Liver (tissue), 9 donors: Measurements from ENCODE around the gene FBXO10. TPM values are rescaled to one million over a fixed set of nuclear protein-coding genes. Genes with fewer than 3 reads are reported as not detected.
A peak's percentile ranks its signal among the peaks of the same experiment; 100 is the strongest.

Experiments used
- DNase-seq: peaks from one replicate; pipeline ENCODE4 v3.0.0-alpha.2; 2017; ENCODE audit warnings: low spot score
- H3K27ac ChIP-seq, 2 donors: one replicate each; pipeline ENCODE4 v1.7.0; 2013; ENCODE audit warnings: inconsistent platforms in 2 of 2, low read length in 2 of 2, control low read depth in 1 of 2, low read depth in 1 of 2, mild to moderate bottlenecking in 1 of 2
- H3K27me3 ChIP-seq, 4 donors: one replicate each; pipeline versions ENCODE4 v1.6.1 to v1.7.0; 2013; ENCODE audit warnings: low read length in 3 of 4, inconsistent platforms in 1 of 4, mild to moderate bottlenecking in 1 of 4, moderate library complexity in 1 of 4; ENCODE audit not compliant: control insufficient read depth in 4 of 4, insufficient read depth in 4 of 4
- H3K36me3 ChIP-seq, 4 donors: one replicate each; pipeline versions ENCODE4 v1.6.1 to v1.7.0; 2013; ENCODE audit warnings: low read length in 3 of 4, mild to moderate bottlenecking in 3 of 4, low read depth in 1 of 4, moderate library complexity in 1 of 4; ENCODE audit not compliant: control insufficient read depth in 4 of 4, insufficient read depth in 3 of 4
- H3K4me1 ChIP-seq, 4 donors: one replicate each; pipeline versions ENCODE4 v1.6.1 to v1.7.0; 2013; ENCODE audit warnings: low read length in 3 of 4, mild to moderate bottlenecking in 3 of 4, moderate library complexity in 1 of 4; ENCODE audit not compliant: control insufficient read depth in 4 of 4, insufficient read depth in 4 of 4
- H3K4me3 ChIP-seq, 3 donors: one replicate each; pipeline versions ENCODE4 v1.6.1 to v1.7.0; 2013; ENCODE audit warnings: low read length in 3 of 3, control low read depth in 1 of 3, low read depth in 1 of 3, mild to moderate bottlenecking in 1 of 3
- H3K9ac ChIP-seq, 2 donors: one replicate each; pipeline ENCODE4 v1.7.0; 2013; ENCODE audit warnings: low read length in 2 of 2, mild to moderate bottlenecking in 2 of 2, moderate library complexity in 2 of 2, control low read depth in 1 of 2, low read depth in 1 of 2
- H3K9me3 ChIP-seq, 4 donors: one replicate each; pipeline versions ENCODE4 v1.6.1 to v1.7.0; 2013; ENCODE audit warnings: low read length in 3 of 4; ENCODE audit not compliant: control insufficient read depth in 4 of 4
- EGR1 ChIP-seq, 2 donors: IDR thresholded peaks; 2 replicates each; pipeline ENCODE4 v1.6.1; 2016 to 2018; ENCODE audit warnings: antibody characterized with exemption in 2 of 2, low read depth in 2 of 2
- FOXA1 ChIP-seq: IDR thresholded peaks from 2 replicates; pipeline ENCODE4 v1.6.1; 2016; ENCODE audit warnings: antibody characterized with exemption
- FOXA2 ChIP-seq: IDR thresholded peaks from 2 replicates; pipeline ENCODE4 v1.6.1; 2016; ENCODE audit warnings: antibody characterized with exemption
- GABPA ChIP-seq, 2 donors: IDR thresholded peaks in 1 of 2; conservative IDR thresholded peaks in 1 of 2; 2 replicates each; pipeline ENCODE4 v1.6.1; 2016; ENCODE audit warnings: antibody characterized with exemption in 2 of 2, mild to moderate bottlenecking in 1 of 2, moderate library complexity in 1 of 2
- HNF4A ChIP-seq, 2 donors: conservative IDR thresholded peaks; 2 replicates each; pipeline ENCODE4 v1.6.1; 2016; ENCODE audit warnings: antibody characterized with exemption in 2 of 2, mild to moderate bottlenecking in 2 of 2
- HNF4G ChIP-seq: IDR thresholded peaks from 2 replicates; pipeline ENCODE4 v1.6.1; 2016; ENCODE audit warnings: antibody characterized with exemption
- JUND ChIP-seq, 2 donors: IDR thresholded peaks; 2 replicates each; pipeline ENCODE4 v1.6.1; 2016; ENCODE audit warnings: antibody characterized with exemption in 2 of 2
- NR2F2 ChIP-seq: IDR thresholded peaks from 2 replicates; pipeline ENCODE4 v1.6.1; 2016; ENCODE audit warnings: antibody characterized with exemption
- RAD21 ChIP-seq, 2 donors: IDR thresholded peaks; 2 replicates each; pipeline ENCODE4 v1.6.1; 2016; ENCODE audit warnings: antibody characterized with exemption in 2 of 2, mild to moderate bottlenecking in 2 of 2
- RXRA ChIP-seq, 2 donors: IDR thresholded peaks; 2 replicates each; pipeline ENCODE4 v1.6.1; 2017 to 2018; ENCODE audit warnings: antibody characterized with exemption in 2 of 2, mild to moderate bottlenecking in 1 of 2
- SP1 ChIP-seq: IDR thresholded peaks from 2 replicates; pipeline ENCODE4 v1.6.1; 2018; ENCODE audit warnings: antibody characterized with exemption, mild to moderate bottlenecking
- TAF1 ChIP-seq: conservative IDR thresholded peaks from 2 replicates; pipeline ENCODE4 v1.6.1; 2016; ENCODE audit warnings: antibody characterized with exemption, mild to moderate bottlenecking
- YY1 ChIP-seq: IDR thresholded peaks from 2 replicates; pipeline ENCODE4 v1.6.1; 2016; ENCODE audit warnings: antibody characterized with exemption, mild to moderate bottlenecking
- WGBS: extraction: QIAGEN DNeasy Blood & Tissue Kit; methylation state at CpG from one replicate; pipeline ENCODE4 v1.1.7; 2013; 5-methylcytosine and 5-hydroxymethylcytosine counted together
- polyA plus RNA-seq, 2 donors: library from polyadenylated mRNA; stranded (reverse) in 1 of 2; unstranded in 1 of 2; fragments of 200-250 nt in 1 of 2; fragments of >200 nt in 1 of 2; fragmentation: Nextera tagmentation in 1 of 2; extraction: Ambion mirVana in 1 of 2; gene quantifications; one replicate each; pipeline versions ENCODE4 v1.2.1 to v1.2.3, GENCODE V29; 2013 to 2015
- total RNA-seq, 2 donors: library from RNA; depleted of rRNA; stranded (reverse); fragments of >200 nt; gene quantifications; one replicate each; pipeline ENCODE4 v1.2.3, GENCODE V29; 2014
- TF ChIP-seq, protein P1 (sequence below): IDR thresholded peaks from 2 replicates; pipeline ENCODE4 v1.6.1; 2016; ENCODE audit warnings: antibody characterized with exemption
- TF ChIP-seq, protein P2 (sequence below): fragments of 150-350 bp; IDR thresholded peaks from 2 replicates; pipeline ENCODE4 v1.5.1; 2017; ENCODE audit warnings: improper control_type of control experiment, low read depth, low read length; ENCODE audit not compliant: missing input control
- TF ChIP-seq, protein P3 (sequence below): IDR thresholded peaks from 2 replicates; pipeline ENCODE4 v1.6.1; 2016; ENCODE audit warnings: antibody characterized with exemption
- TF ChIP-seq, protein P4 (sequence below): IDR thresholded peaks from 2 replicates; pipeline ENCODE4 v1.6.1; 2016; ENCODE audit warnings: antibody characterized with exemption, mild to moderate bottlenecking
- TF ChIP-seq, protein P5 (sequence below): IDR thresholded peaks from 2 replicates; pipeline ENCODE4 v1.6.1; 2016; ENCODE audit warnings: antibody characterized with exemption
- donor health status: healthy.
- donor health status: healthy.
- donor health status: healthy.
- donor health status: healthy.
- donor health status: healthy.

Gene FBXO10
- total and polyA plus RNA-seq, 4 donors: 1.3 to 5.5 (median 4.1) TPM

DNA sequence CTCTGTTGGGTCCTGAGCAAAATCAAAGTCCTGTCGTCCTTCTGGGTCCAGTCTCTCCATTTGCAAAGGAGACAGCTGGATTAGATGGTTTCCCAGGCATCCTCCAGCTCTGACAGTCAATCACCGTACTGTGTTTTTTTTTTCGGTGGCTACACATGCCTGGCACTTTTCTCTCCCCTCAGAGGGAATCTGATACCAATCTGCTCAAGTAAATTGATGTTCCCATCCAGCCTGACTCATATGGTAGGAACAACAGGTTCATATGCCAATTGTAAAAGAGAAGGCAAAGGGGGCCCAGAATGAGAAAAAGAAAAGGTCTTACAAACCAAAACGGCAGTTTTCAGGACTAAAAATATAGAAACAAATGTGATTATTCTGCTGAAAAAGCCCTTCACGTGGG lies 1.2 kb downstream of the FBXO10 start:
- no peak overlapping the region for H3K4me3 ChIP-seq
- H3K27ac ChIP-seq: peak overlapping the region in 1 of 2 donors; percentile 66
- H3K4me1 ChIP-seq: peaks cover 2 to 15% (median 11%) of the 10 kb centered on the region in 4 donors
- TF ChIP-seq YY1: no peak
- TF ChIP-seq RXRA (IDR thresholded peaks at IDR 0.05): no peak
- TF ChIP-seq SP1: no peak
- no peaks in the 10 kb centered on the region for H3K9me3 ChIP-seq
- H3K27me3 ChIP-seq: no peaks in the 10 kb centered on the region
- H3K36me3 ChIP-seq: peaks cover 0 to 3% (median 0%) of the 10 kb centered on the region in 4 donors
- H3K9ac ChIP-seq: peak overlapping the region in 1 of 2 donors; percentile 21
- 71% methylated on average over 5 of the region's 5 CpGs for WGBS
- DNase-seq: no peak

DNA sequence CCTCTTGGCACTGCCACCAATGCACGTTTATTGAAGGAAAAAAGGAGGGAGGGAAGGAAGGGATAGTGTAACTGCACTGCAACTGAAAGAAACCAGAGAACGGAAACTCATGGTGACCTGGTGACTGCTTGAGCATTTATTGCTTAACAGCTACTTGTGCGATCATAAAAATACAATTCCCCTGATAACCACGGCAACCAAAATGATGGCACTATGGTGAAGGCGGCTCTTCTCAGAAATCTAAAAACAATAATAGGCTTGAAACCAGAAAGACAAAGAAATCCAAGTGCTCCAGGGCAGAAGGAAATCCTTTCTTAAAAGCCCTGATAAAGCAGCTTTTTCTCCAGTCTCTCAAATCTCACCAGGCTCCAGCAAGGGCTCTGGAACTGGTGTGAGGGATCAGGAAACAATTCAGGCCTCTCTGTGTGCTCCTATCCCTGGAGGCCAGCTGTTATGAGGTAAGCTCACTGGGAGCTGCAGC lies 1.9 kb downstream of the FBXO10 start:
- no peak for DNase-seq
- WGBS: 62% methylated on average over 5 of the region's 5 CpGs

DNA sequence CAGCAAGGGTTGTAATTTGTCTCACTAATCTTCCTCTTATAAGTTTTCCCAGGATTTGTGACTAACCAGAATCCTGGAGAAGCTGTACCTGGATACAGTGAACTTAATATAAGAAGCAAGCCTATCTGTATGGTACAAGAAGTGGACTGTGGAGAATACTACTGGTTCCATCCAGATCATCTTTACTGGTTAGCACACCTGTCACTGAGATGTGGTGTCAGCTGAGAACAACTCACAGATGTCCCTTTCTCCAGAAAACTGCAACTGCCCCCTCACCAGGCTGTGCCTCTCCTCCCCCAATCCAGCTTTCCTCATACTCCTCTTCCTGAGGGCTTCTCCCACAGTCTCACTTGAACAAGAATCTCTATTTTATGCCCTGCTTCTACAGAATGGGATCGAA lies 4.9 kb downstream of the FBXO10 start:
- Histone ChIP-seq H3K4me3 (no peak overlapping the region), H3K9ac (no peak overlapping the region), H3K9me3 (no peaks in the 10 kb centered on the region), H3K36me3 (peaks cover 0 to 1% (median 0%) of the 10 kb centered on the region in 4 donors), H3K4me1 (peaks cover 2 to 9% (median 7%) of the 10 kb centered on the region in 4 donors), H3K27ac (no peak overlapping the region), H3K27me3 (no peaks in the 10 kb centered on the region)
- DNase-seq: no peak
- 90% methylated on average over 1 of the region's 1 CpG for WGBS
- no peak for TF ChIP-seq FOXA1
- no peak for TF ChIP-seq SP1
- no peak for TF ChIP-seq RXRA (IDR thresholded peaks at IDR 0.05)
- no peak for TF ChIP-seq NR2F2
- TF ChIP-seq RAD21 (IDR thresholded peaks at IDR 0.05): no peak
- TF ChIP-seq HNF4A (conservative IDR thresholded peaks at IDR 0.05): no peak
- TF ChIP-seq GABPA (IDR thresholded peaks at IDR 0.05 in 1 of 2, conservative IDR thresholded peaks at IDR 0.05 in 1 of 2): no peak
- TF ChIP-seq, protein P1, sequence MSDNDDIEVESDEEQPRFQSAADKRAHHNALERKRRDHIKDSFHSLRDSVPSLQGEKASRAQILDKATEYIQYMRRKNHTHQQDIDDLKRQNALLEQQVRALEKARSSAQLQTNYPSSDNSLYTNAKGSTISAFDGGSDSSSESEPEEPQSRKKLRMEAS: no peak
- TF ChIP-seq, protein P2, sequence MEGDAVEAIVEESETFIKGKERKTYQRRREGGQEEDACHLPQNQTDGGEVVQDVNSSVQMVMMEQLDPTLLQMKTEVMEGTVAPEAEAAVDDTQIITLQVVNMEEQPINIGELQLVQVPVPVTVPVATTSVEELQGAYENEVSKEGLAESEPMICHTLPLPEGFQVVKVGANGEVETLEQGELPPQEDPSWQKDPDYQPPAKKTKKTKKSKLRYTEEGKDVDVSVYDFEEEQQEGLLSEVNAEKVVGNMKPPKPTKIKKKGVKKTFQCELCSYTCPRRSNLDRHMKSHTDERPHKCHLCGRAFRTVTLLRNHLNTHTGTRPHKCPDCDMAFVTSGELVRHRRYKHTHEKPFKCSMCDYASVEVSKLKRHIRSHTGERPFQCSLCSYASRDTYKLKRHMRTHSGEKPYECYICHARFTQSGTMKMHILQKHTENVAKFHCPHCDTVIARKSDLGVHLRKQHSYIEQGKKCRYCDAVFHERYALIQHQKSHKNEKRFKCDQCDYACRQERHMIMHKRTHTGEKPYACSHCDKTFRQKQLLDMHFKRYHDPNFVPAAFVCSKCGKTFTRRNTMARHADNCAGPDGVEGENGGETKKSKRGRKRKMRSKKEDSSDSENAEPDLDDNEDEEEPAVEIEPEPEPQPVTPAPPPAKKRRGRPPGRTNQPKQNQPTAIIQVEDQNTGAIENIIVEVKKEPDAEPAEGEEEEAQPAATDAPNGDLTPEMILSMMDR: no peak
- TF ChIP-seq FOXA2: no peak
- TF ChIP-seq, protein P3, sequence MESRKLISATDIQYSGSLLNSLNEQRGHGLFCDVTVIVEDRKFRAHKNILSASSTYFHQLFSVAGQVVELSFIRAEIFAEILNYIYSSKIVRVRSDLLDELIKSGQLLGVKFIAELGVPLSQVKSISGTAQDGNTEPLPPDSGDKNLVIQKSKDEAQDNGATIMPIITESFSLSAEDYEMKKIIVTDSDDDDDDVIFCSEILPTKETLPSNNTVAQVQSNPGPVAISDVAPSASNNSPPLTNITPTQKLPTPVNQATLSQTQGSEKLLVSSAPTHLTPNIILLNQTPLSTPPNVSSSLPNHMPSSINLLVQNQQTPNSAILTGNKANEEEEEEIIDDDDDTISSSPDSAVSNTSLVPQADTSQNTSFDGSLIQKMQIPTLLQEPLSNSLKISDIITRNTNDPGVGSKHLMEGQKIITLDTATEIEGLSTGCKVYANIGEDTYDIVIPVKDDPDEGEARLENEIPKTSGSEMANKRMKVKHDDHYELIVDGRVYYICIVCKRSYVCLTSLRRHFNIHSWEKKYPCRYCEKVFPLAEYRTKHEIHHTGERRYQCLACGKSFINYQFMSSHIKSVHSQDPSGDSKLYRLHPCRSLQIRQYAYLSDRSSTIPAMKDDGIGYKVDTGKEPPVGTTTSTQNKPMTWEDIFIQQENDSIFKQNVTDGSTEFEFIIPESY: no peak
- TF ChIP-seq EGR1 (IDR thresholded peaks at IDR 0.05; ENCODE audit: low read depth in 2 of 2): no peak
- no peak for TF ChIP-seq TAF1
- TF ChIP-seq, protein P4, sequence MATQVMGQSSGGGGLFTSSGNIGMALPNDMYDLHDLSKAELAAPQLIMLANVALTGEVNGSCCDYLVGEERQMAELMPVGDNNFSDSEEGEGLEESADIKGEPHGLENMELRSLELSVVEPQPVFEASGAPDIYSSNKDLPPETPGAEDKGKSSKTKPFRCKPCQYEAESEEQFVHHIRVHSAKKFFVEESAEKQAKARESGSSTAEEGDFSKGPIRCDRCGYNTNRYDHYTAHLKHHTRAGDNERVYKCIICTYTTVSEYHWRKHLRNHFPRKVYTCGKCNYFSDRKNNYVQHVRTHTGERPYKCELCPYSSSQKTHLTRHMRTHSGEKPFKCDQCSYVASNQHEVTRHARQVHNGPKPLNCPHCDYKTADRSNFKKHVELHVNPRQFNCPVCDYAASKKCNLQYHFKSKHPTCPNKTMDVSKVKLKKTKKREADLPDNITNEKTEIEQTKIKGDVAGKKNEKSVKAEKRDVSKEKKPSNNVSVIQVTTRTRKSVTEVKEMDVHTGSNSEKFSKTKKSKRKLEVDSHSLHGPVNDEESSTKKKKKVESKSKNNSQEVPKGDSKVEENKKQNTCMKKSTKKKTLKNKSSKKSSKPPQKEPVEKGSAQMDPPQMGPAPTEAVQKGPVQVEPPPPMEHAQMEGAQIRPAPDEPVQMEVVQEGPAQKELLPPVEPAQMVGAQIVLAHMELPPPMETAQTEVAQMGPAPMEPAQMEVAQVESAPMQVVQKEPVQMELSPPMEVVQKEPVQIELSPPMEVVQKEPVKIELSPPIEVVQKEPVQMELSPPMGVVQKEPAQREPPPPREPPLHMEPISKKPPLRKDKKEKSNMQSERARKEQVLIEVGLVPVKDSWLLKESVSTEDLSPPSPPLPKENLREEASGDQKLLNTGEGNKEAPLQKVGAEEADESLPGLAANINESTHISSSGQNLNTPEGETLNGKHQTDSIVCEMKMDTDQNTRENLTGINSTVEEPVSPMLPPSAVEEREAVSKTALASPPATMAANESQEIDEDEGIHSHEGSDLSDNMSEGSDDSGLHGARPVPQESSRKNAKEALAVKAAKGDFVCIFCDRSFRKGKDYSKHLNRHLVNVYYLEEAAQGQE: no peak
- TF ChIP-seq, protein P5, sequence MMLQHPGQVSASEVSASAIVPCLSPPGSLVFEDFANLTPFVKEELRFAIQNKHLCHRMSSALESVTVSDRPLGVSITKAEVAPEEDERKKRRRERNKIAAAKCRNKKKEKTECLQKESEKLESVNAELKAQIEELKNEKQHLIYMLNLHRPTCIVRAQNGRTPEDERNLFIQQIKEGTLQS: no peak
- no peak for TF ChIP-seq YY1
- TF ChIP-seq HNF4G: no peak
- no peak for TF ChIP-seq JUND (IDR thresholded peaks at IDR 0.05)

More for the DNA sequence above, 1.9 kb downstream of the FBXO10 start:
- H3K36me3 ChIP-seq: peaks cover 0 to 1% (median 0%) of the 10 kb centered on the region in 4 donors
- H3K9me3 ChIP-seq: no peaks in the 10 kb centered on the region
- no peak for TF ChIP-seq GABPA (IDR thresholded peaks at IDR 0.05 in 1 of 2, conservative IDR thresholded peaks at IDR 0.05 in 1 of 2)
- no peak for TF ChIP-seq JUND (IDR thresholded peaks at IDR 0.05)
- H3K4me3 ChIP-seq: no peak overlapping the region
- H3K27ac ChIP-seq: no peak overlapping the region
- peaks cover 2 to 15% (median 11%) of the 10 kb centered on the region in 4 donors for H3K4me1 ChIP-seq
- no peak overlapping the region for H3K9ac ChIP-seq
- H3K27me3 ChIP-seq: no peaks in the 10 kb centered on the region
